ENCODE data around the gene DLX6.

Gene DLX6

GRCh38 chr7:97005183-97006054, at the start of gene DLX6:
TSS of gene DLX6 (plus strand) at chr7:97005553. CDS start at chr7:97005978, 425 bp downstream.
- TF ChIP-seq CTCF (conservative IDR thresholded peaks at IDR 0.05; ENCODE audit: low read depth) = no peak
- CTCF ChIA-PET = interaction anchor here (0.6 to 2.2 kb wide), 6 partner anchors 17 to 577 kb away, joined by 3 to 8 read pairs (median 4); no protein-coding TSS in a partner anchor
- DNase-seq (ENCODE audit: low spot score) = peak; percentile 85
- POLR2A ChIA-PET (ENCODE audit: low non-redundant PET) = interaction anchor here (0.6 to 1.4 kb wide), 2 partner anchors 10 kb away, joined by 3 to 4 read pairs; no protein-coding TSS in a partner anchor
- H3K27ac ChIP-seq = no peak within 1 kb of the TSS

GRCh38 chr7:96959135-96959534, 46.2 kb upstream of the DLX6 start:
- no peak overlapping the region for H3K27ac ChIP-seq
- DNase-seq (ENCODE audit: low spot score) = no peak
- CTCF ChIA-PET = no interaction called here
- TF ChIP-seq CTCF (conservative IDR thresholded peaks at IDR 0.05; ENCODE audit: low read depth) = no peak
- POLR2A ChIA-PET (ENCODE audit: low non-redundant PET) = no interaction called here

- CTCF ChIA-PET = interaction anchor here (1.0 kb wide), 1 partner anchor 44 kb away, joined by 5 read pairs; no protein-coding TSS in a partner anchor
- POLR2A ChIA-PET (ENCODE audit: low non-redundant PET) = no interaction called here
- no peak for DNase-seq (ENCODE audit: low spot score)
- no peak for TF ChIP-seq CTCF (conservative IDR thresholded peaks at IDR 0.05; ENCODE audit: low read depth)
- no peak overlapping the region for H3K27ac ChIP-seq
These were observed 43.0 kb upstream of the DLX6 start for GRCh38 chr7:96962221-96962885.

- POLR2A ChIA-PET (ENCODE audit: low non-redundant PET) = no interaction called here
- TF ChIP-seq CTCF (conservative IDR thresholded peaks at IDR 0.05; ENCODE audit: low read depth) = no peak
- no peak overlapping the region for H3K27ac ChIP-seq
- CTCF ChIA-PET = no interaction called here
- no peak for DNase-seq (ENCODE audit: low spot score)
These were observed 36.4 kb upstream of the DLX6 start for GRCh38 chr7:96968981-96969380.

- H3K27ac ChIP-seq = no peak overlapping the region
- ChIA-PET POLR2A (ENCODE audit: low non-redundant PET) (no interaction called here), CTCF (no interaction called here)
These were observed 34.6 kb upstream of the DLX6 start for GRCh38 chr7:96970739-96971138.

More at GRCh38 chr7:96970739-96971138, 34.6 kb upstream of the DLX6 start:
- TF ChIP-seq CTCF (conservative IDR thresholded peaks at IDR 0.05; ENCODE audit: low read depth) = no peak
- no peak for DNase-seq (ENCODE audit: low spot score)

Measured in RWPE1 (cell line).